HG02970 (cell line): ENCODE data around the gene MERTK.

Experiments used
- ATAC-seq: cut with Tn5 transposase; IDR thresholded peaks from one replicate; pipeline ENCODE4 v1.9.1; 2021; ENCODE audit warnings: mild to moderate bottlenecking, moderate library complexity, moderate number of reproducible peaks; ENCODE audit not compliant: unreplicated experiment, low FRiP score

Gene MERTK

GRCh38 chr2:111973701-111974100, 75.3 kb downstream of the MERTK start:
- no peak for ATAC-seq

- no peak for ATAC-seq
Observed at GRCh38 chr2:111975053-111975552, 76.7 kb downstream of the MERTK start.

- ATAC-seq = no peak
Observed at GRCh38 chr2:111975819-111976218, 77.4 kb downstream of the MERTK start.

GRCh38 chr2:111977240-111977639, 78.8 kb downstream of the MERTK start:
- ATAC-seq = no peak

- ATAC-seq = no peak
Observed at GRCh38 chr2:111978452-111979170, 80.2 kb downstream of the MERTK start.

- no peak for ATAC-seq
Observed at GRCh38 chr2:111981666-111982065, 83.3 kb downstream of the MERTK start.

GRCh38 chr2:111982822-111983221, 84.4 kb downstream of the MERTK start:
- ATAC-seq = no peak

GRCh38 chr2:111983478-111984212, 85.2 kb downstream of the MERTK start:
- no peak for ATAC-seq

- no peak for ATAC-seq
Observed at GRCh38 chr2:111984213-111984604, 85.8 kb downstream of the MERTK start.

- no peak for ATAC-seq
Observed at GRCh38 chr2:111985514-111985913, 87.1 kb downstream of the MERTK start.

GRCh38 chr2:111986116-111986900, 87.9 kb downstream of the MERTK start:
- no peak for ATAC-seq

- ATAC-seq = no peak
Observed at GRCh38 chr2:111990375-111990774, 92.0 kb downstream of the MERTK start.

- no peak for ATAC-seq
Observed at GRCh38 chr2:111990856-111991255, 92.4 kb downstream of the MERTK start.

GRCh38 chr2:111994042-111994441, 95.6 kb downstream of the MERTK start:
- ATAC-seq = no peak

- ATAC-seq = no peak
Observed at GRCh38 chr2:111995148-111995547, 96.7 kb downstream of the MERTK start.

- no peak for ATAC-seq
Observed at GRCh38 chr2:111999809-112000208, 101.4 kb downstream of the MERTK start.

- no peak for ATAC-seq
Observed at GRCh38 chr2:112000399-112001135, 102.2 kb downstream of the MERTK start.

GRCh38 chr2:112001136-112001715, 102.8 kb downstream of the MERTK start:
- no peak for ATAC-seq

- no peak for ATAC-seq
Observed at GRCh38 chr2:112001942-112002341, 103.5 kb downstream of the MERTK start.
